Heart left ventricle (tissue), 13 donors: ENCODE data around the gene MRPS18A.

ENCODE experiments used
- CTCF ChIP-seq, 12 donors: fragments of 200-600 bp; sonication (generic) in 4 of 12; IDR thresholded peaks; one replicate each; pipeline versions ENCODE4 v1.5.0 to v1.8.0; 2018 to 2022; ENCODE audit warnings: antibody characterized with exemption in 12 of 12, mild to moderate bottlenecking in 5 of 12
- POLR2A ChIP-seq, 2 donors: fragments of 450-650 bp; IDR thresholded peaks; one replicate each; pipeline ENCODE4 v1.6.1; 2017; ENCODE audit warnings: antibody characterized with exemption in 2 of 2, mild to moderate bottlenecking in 2 of 2, moderate library complexity in 2 of 2
- donor health status: ischemic (EF 13 %, LVEDD 7.1; RV severe dilation, severe dysfunction).
- donor health status: DM: no; HTN: yes; CAD: no.
- donor health status: DM: no; HTN: no; CAD: no.
- donor health status: ischemic (EF 25% LVEDD 6.9; RV normal size, moderate dysfunction).
- donor health status: ischemic (EF 25% LVEDD 5.7; RV mildly dilated, moderate dysfunction).
- donor health status: ischemic (EF 35%, LVEDD 5.7; RV mildly dilated, moderate dysfunction).
- donor health status: nonischemic (EF 11% LVEDD 7.7; RV severe dilation, severe dysfunction).
- donor health status: DM: yes; HTN: yes; CAD: no.
- donor health status: PGD.
- donor health status: ischemic (EF 29% LVEDD 5.4; RV normal size, mild dysfunction).
- donor health status: nonischemic (EF 23%, LVEDD 6.1; RV moderate dilation, normal function).

- TF ChIP-seq CTCF (IDR thresholded peaks at IDR 0.05), result no peak
- no peak for TF ChIP-seq POLR2A (IDR thresholded peaks at IDR 0.05)
Measured at GRCh38 chr6:43714311-43715055, 26.9 kb upstream of the MRPS18A start.
